ENCODE results near the gene TMEM109. TPM values are rescaled to one million over a fixed set of nuclear protein-coding genes. Genes with fewer than 3 reads are reported as not detected.

TMEM109 gene
- total and polyA plus RNA-seq, 2 of the 8 experiments (the other 6 are each of a cell fraction or from before 2014, with no cell fraction given), result 27.3 to 30.3 TPM

DNA sequence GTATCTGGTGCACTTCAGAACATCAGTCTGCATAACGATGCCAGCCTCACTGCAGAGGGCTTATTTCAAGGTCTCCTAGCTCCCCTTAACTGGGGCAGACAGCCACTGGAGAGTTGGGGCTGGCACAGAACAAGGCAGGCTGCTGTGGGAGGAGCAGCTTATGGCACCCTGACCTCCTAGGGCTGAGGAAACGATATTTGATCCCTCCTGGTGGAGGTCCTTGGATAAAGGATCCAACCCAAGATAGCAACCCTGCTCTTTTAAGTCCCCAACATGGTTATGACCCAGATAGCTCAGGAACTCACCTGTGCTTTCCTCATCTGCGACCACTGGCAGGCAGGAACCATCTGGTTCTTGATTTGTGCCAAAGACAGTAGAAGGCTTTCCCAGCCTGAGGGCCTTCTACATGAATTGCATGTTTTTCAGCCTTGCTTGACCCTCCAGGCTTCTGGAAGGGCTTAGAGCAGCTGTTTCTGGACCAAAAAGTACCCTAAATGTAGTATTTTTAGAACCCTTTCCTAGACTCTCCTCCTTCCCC lies 2.8 kb downstream of the TMEM109 start:
- Histone ChIP-seq H3K9me3 (ENCODE audit: insufficient read depth in 2 of 2, low read depth in 1 of 2, low read length in 1 of 2) (no peaks in the 10 kb centered on the region), H3K14ac (ENCODE audit: insufficient read length) (no peak overlapping the region), H3K79me1 (ENCODE audit: low read depth, low read length) (no peaks in the 10 kb centered on the region; the same call in 1 of the 2 replicates), H3K79me2 (ENCODE audit: control insufficient read depth in 1 of 2, insufficient read depth in 2 of 2, low read length in 2 of 2) (peaks cover 5 to 24% of the 10 kb centered on the region in 2 experiments), H3K23ac (ENCODE audit: insufficient read length) (no peak overlapping the region), H4K5ac (ENCODE audit: insufficient read length, low read depth, low read length) (no peak overlapping the region), H3K36me3 (ENCODE audit: control insufficient read depth in 2 of 4, insufficient read depth in 4 of 4, low read length in 3 of 4) (peaks cover 3 to 14% (median 7%) of the 10 kb centered on the region in 4 experiments; a peak in 5 of 8 replicates), H4K20me1 (replicated peaks in 1 of 2; ENCODE audit: control insufficient read depth in 1 of 2, insufficient read depth in 2 of 2, low read length in 2 of 2) (peaks cover 0 to 13% of the 10 kb centered on the region in 2 experiments), H3K56ac (replicated peaks; ENCODE audit: insufficient read length, low read depth, low read length) (no peak overlapping the region), H3K23me2 (ENCODE audit: low read depth, low read length) (peaks cover 8% of the 10 kb centered on the region), H3K27ac (ENCODE audit: low read depth, low read length) (no peak overlapping the region), H2BK5ac (ENCODE audit: low read depth, low read length) (no peak overlapping the region), H2BK12ac (ENCODE audit: low read depth, low read length) (peak overlapping the region; percentile 13; the same call in 1 of the 2 replicates), H2BK20ac (ENCODE audit: low read length) (no peak overlapping the region), H3K4me1 (replicated peaks in 1 of 4; ENCODE audit: control insufficient read depth in 3 of 4, insufficient read depth in 4 of 4, low read length in 3 of 4) (peaks cover 10 to 27% (median 18%) of the 10 kb centered on the region in 4 experiments), H3K18ac (ENCODE audit: extremely low read depth, low read length) (no peak overlapping the region), H2BK15ac (ENCODE audit: low read length) (no peak overlapping the region; the same call in 1 of the 2 replicates), H3K4ac (replicated peaks; ENCODE audit: insufficient read length, low read depth, low read length) (no peak overlapping the region), H3K4me2 (ENCODE audit: insufficient read depth in 1 of 2, low read depth in 2 of 2, low read length in 2 of 2) (no peak overlapping the region; a peak in 1 of 4 replicates), H2AK5ac (ENCODE audit: low read depth, low read length) (no peak overlapping the region), H3K4me3 (ENCODE audit: extremely low read depth in 1 of 4, insufficient read depth in 2 of 4, low read depth in 3 of 4, low read length in 4 of 4) (no peak overlapping the region), H2BK120ac (replicated peaks; ENCODE audit: low read depth, low read length) (no peak overlapping the region), H3K9ac (replicated peaks in 1 of 4; ENCODE audit: extremely low read depth in 1 of 4, low read depth in 3 of 4, low read length in 3 of 4) (no peak overlapping the region; a peak in 2 of 7 replicates), H3K27me3 (replicated peaks in 1 of 4; ENCODE audit: control insufficient read depth in 3 of 4, extremely low read depth in 1 of 4, insufficient read depth in 3 of 4, low read length in 3 of 4) (no peaks in the 10 kb centered on the region; a peak in 1 of 7 replicates), H4K8ac (ENCODE audit: extremely low read depth, insufficient read depth, low read length) (no peak overlapping the region), H2AFZ (ENCODE audit: low read length) (no peak overlapping the region), H4K91ac (replicated peaks; ENCODE audit: insufficient read length, low read length) (no peak overlapping the region)
- 91% methylated on average over 3 of the region's 3 CpGs; no CpG with 5 or more reads in 1 of the 2 experiments for WGBS, 2 experiments (ENCODE audit: extremely low coverage in 1 of 2, insufficient coverage in 1 of 2, insufficient read length in 1 of 2, insufficient replicate concordance in 2 of 2, low coverage in 1 of 2, low lambda C conversion rate in 2 of 2, missing lambda C conversion rate in 1 of 2)
- TF ChIP-seq SP2 (IDR thresholded peaks at IDR 0.05; ENCODE audit: low read length) (no peak), JUN (IDR thresholded peaks at IDR 0.05; ENCODE audit: low read depth, low read length) (no peak), SP4 (IDR thresholded peaks at IDR 0.05; ENCODE audit: low read length) (no peak), POLR2A (IDR thresholded peaks at IDR 0.05; ENCODE audit: control extremely low read depth in 1 of 2, low read depth in 2 of 2, low read length in 2 of 2) (no peak), GTF2F1 (IDR thresholded peaks at IDR 0.05; ENCODE audit: borderline replicate concordance, low read depth, low read length) (no peak), CBX8 (IDR thresholded peaks at IDR 0.05; ENCODE audit: borderline replicate concordance, low read depth, low read length) (no peak), TAF7 (optimal IDR thresholded peaks at IDR 0.05; ENCODE audit: borderline replicate concordance, low read depth, low read length) (no peak), SRF (IDR thresholded peaks at IDR 0.05; ENCODE audit: low read depth, low read length) (no peak), BRCA1 (IDR thresholded peaks at IDR 0.05; ENCODE audit: low read depth, low read length) (no peak), HDAC2 (IDR thresholded peaks at IDR 0.05; ENCODE audit: borderline replicate concordance in 1 of 2, low read depth in 2 of 2, low read length in 2 of 2) (no peak), EZH2 (IDR thresholded peaks at IDR 0.05; ENCODE audit: low read depth, low read length, severe bottlenecking) (no peak), ZNF274 (IDR thresholded peaks at IDR 0.05; ENCODE audit: borderline replicate concordance, extremely low read depth, low read length) (no peak)
- TF ChIP-seq, protein P1, sequence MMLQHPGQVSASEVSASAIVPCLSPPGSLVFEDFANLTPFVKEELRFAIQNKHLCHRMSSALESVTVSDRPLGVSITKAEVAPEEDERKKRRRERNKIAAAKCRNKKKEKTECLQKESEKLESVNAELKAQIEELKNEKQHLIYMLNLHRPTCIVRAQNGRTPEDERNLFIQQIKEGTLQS (IDR thresholded peaks at IDR 0.05; ENCODE audit: insufficient read depth, low read depth, low read length), result no peak
- ChIA-PET POLR2A (ENCODE audit: partially characterized antibody) (interaction anchor here (1.2 to 4.2 kb wide), 2 partner anchors 11 to 27 kb away, joined by 3 to 28 read pairs; partner anchors contain the start of gene PRPF19), CTCF (ENCODE audit: partially characterized antibody) (interaction anchor here (1.2 to 1.7 kb wide), 3 partner anchors 12 to 219 kb away, joined by 4 to 5 read pairs (median 4); no protein-coding TSS in a partner anchor)
- FAIRE-seq, result no peak
- DNase-seq (ENCODE audit: low read depth in 1 of 2, low spot score in 2 of 2), result no peak
